Vagina (tissue), 2 donors: ENCODE measurements around the gene FNDC11. TPM values are rescaled to one million over a fixed set of nuclear protein-coding genes. Genes with fewer than 3 reads are reported as not detected.

ENCODE experiments used
- DNase-seq, 2 donors: peaks; one replicate each; pipeline ENCODE4 v3.0.0-alpha.2; 2017; ENCODE audit errors: extremely low spot score in 2 of 2
- H3K27ac ChIP-seq: fragments of 200-600 bp; sonication (generic); one replicate; pipeline ENCODE4 v1.5.1; 2019
- H3K27me3 ChIP-seq: fragments of 200-600 bp; sonication (generic); one replicate; pipeline ENCODE4 v1.5.1; 2019
- H3K36me3 ChIP-seq, 2 donors: fragments of 200-600 bp; sonication (generic); one replicate each; pipeline ENCODE4 v1.5.1; 2017 to 2019
- H3K4me1 ChIP-seq: fragments of 200-600 bp; sonication (generic); one replicate; pipeline ENCODE4 v1.5.1; 2019
- H3K4me3 ChIP-seq, 2 donors: fragments of 200-600 bp; sonication (generic); 1 replicate in 1 of 2; 2 replicates in 1 of 2; pipeline ENCODE4 v1.5.1; 2016 to 2019
- H3K9me3 ChIP-seq: fragments of 200-600 bp; sonication (generic); one replicate; pipeline ENCODE4 v1.5.1; 2019
- POLR2A ChIP-seq, 2 donors: fragments of 450-650 bp; IDR thresholded peaks; one replicate each; pipeline ENCODE4 v1.6.1; 2017; ENCODE audit warnings: antibody characterized with exemption in 2 of 2, mild to moderate bottlenecking in 2 of 2, moderate library complexity in 2 of 2
- POLR2AphosphoS5 ChIP-seq, 2 donors: sonication (generic); formaldehyde crosslinking; IDR thresholded peaks; one replicate each; pipeline ENCODE4 v1.9.0; 2017; ENCODE audit warnings: antibody characterized with exemption in 2 of 2, mild to moderate bottlenecking in 2 of 2, low read depth in 1 of 2; ENCODE audit not compliant: insufficient read depth in 1 of 2
- intact Hi-C: fragments of 100-400 bp; cut with DNase I; formaldehyde crosslinking; loops from one replicate; pipeline ENCODE4 v1.15.1; 2023
- total RNA-seq: library from RNA; depleted of rRNA; stranded (reverse); fragments of >200 nt; gene quantifications from one replicate; pipeline ENCODE4 v1.2.3, GENCODE V29; 2016
- TF ChIP-seq, protein P1 (sequence below), 3 experiments: fragments of 450-650 bp in 2 of 3; fragments of 200-600 bp in 1 of 3; sonication (generic) in 1 of 3; IDR thresholded peaks; one replicate each; pipeline ENCODE4 v1.5.1; 2017 to 2019; ENCODE audit warnings: antibody characterized with exemption in 3 of 3, mild to moderate bottlenecking in 2 of 3, moderate library complexity in 2 of 3

Gene FNDC11
- total RNA-seq, 1 donor from 2014 or later, result not detected

DNA sequence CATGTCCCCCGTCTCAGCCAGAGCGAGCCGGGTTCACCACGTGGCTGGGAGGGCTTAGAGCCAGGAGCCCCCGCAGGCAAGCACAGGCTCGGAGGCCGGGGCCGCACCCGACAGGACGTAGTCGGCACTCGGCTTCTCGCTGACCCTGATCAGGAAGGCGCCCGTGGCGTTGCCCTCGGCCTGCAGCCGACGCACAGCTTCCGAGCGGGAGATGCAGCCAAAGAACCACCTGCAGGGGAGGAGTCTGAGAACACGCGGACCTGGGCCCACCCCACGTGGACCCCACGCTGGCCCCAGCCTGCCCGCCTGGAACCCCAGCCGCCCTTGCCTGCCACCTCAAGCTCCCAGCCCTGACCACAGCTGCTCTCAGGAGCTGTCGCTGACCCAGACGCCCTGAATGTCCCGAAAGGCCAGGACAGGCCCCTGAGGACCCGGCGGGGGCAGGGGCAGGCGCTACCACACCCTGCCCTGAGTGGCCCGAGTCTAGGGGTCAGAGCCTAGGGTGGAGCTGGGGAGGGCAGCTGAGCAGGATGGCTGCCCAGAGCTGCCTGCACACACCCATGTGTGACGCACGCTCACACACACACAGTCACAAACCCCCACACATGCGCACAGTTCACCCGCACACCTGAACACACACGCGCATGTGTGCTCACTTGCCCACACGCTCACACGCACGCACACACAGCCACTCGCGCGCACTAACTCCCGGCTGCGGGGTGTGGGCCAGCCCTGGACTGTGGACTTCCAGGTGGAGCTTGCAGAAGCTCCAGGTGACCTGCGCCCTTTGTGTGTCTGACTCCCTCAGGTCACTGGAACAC is 18.9 kb upstream of the FNDC11 start:
- intact Hi-C loops, result no loop called here
- DNase-seq, result no peak
- H3K36me3 ChIP-seq, result no peaks in the 10 kb centered on the region
- H3K4me1 ChIP-seq, result peaks cover 47% of the 10 kb centered on the region
- no peaks in the 10 kb centered on the region for H3K9me3 ChIP-seq
- TF ChIP-seq, protein P1, sequence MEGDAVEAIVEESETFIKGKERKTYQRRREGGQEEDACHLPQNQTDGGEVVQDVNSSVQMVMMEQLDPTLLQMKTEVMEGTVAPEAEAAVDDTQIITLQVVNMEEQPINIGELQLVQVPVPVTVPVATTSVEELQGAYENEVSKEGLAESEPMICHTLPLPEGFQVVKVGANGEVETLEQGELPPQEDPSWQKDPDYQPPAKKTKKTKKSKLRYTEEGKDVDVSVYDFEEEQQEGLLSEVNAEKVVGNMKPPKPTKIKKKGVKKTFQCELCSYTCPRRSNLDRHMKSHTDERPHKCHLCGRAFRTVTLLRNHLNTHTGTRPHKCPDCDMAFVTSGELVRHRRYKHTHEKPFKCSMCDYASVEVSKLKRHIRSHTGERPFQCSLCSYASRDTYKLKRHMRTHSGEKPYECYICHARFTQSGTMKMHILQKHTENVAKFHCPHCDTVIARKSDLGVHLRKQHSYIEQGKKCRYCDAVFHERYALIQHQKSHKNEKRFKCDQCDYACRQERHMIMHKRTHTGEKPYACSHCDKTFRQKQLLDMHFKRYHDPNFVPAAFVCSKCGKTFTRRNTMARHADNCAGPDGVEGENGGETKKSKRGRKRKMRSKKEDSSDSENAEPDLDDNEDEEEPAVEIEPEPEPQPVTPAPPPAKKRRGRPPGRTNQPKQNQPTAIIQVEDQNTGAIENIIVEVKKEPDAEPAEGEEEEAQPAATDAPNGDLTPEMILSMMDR (IDR thresholded peaks at IDR 0.05), result no peak
- peak in 1 of 2 donors; percentile 49 for TF ChIP-seq POLR2AphosphoS5 (IDR thresholded peaks at IDR 0.05; ENCODE audit: insufficient read depth in 1 of 2, low read depth in 1 of 2)
- no peak for TF ChIP-seq POLR2A (IDR thresholded peaks at IDR 0.05)
- peak overlapping the region; percentile 26 for H3K27ac ChIP-seq
- no peaks in the 10 kb centered on the region for H3K27me3 ChIP-seq
- peak overlapping the region in 1 of 2 donors; percentile 12 for H3K4me3 ChIP-seq

DNA sequence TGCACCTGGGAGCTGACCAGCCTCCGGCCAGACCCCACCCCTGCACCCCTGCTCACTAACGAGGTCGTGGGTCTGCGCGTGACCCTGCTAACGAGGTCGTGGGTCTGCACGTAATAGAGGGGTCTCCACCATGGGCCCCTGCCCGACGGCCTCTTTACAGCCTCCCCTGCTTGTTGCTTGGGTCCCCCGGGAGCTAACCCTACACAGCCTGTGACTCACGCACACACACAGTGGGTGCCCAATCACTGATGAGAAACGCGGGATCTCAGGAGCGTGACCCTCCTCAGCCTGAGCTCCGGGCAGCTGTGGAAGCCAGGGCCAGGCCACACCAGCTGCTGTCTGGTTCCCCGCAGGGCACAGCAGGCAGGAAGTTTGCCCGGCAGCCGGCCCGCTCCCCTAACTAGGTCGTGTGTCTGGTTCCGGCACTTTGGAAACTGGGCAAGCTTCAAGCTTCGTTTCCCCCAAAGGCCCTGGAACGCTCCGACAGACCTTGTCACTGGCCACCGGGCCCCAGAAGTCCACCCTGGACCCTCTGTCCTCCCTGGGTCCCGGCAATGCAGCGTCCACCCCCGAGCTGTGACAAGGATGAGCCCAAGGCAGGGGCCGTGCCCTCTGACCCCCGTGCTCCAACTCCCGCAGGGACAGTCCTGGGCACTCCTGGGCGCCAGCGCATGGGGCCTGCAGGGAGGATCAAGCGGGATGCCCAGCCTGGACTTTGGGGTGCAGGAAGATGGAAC is 17.6 kb upstream of the FNDC11 start:
- intact Hi-C loops, result loop anchor here (2.0 kb wide), 1 partner anchor 438 kb away; no protein-coding TSS in a partner anchor
- H3K27me3 ChIP-seq, result no peaks in the 10 kb centered on the region

DNA sequence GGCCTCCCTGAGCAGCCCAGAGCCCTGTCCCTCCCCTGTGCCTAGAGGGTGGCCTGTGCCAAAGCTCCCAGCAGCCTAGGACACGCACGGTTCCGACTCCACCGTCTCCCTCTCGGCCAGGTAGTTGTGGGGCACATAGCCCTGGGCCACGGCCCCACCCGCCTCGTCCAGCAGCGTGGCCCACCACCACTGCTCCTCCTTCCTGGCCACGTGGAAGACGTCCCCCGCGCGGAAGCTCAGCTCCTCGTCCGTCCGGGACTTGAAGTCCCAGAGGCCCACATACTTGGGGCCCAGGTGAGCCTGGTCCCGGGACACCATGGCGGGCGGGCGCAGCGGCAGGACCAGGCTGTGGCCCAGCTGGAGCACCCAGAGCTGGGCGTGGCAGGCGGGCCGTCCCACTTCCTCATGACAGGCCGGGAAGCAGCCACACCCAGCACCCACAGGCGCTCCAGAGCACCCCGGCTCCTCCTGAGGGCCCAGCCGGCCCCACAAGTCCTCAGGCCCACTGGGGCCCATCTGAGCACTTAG is 16.9 kb upstream of the FNDC11 start, which contains the start of gene PTK6:
TSS of gene PTK6 (minus strand) at position 380 of the 528 bp plus-strand sequence. CDS start at position 318, 62 bp downstream.
- Histone ChIP-seq H3K27ac (peak within 1 kb of the TSS; percentile 65), H3K27me3 (no peaks in the 10 kb centered on the region), H3K9me3 (no peaks in the 10 kb centered on the region), H3K4me1 (peaks cover 47% of the 10 kb centered on the region), H3K4me3 (peak within 1 kb of the TSS; percentile 28 to 42), H3K36me3 (no peaks in the 10 kb centered on the region)
- TF ChIP-seq POLR2AphosphoS5 (IDR thresholded peaks at IDR 0.05; ENCODE audit: insufficient read depth in 1 of 2, low read depth in 1 of 2) (no peak), POLR2A (IDR thresholded peaks at IDR 0.05) (no peak)
- TF ChIP-seq, protein P1 (IDR thresholded peaks at IDR 0.05), result no peak
- intact Hi-C loops, result loop anchor here (2.0 kb wide), 1 partner anchor 438 kb away; no protein-coding TSS in a partner anchor
- DNase-seq, result no peak

More for the DNA sequence above, 17.6 kb upstream of the FNDC11 start:
- peak overlapping the region; percentile 28 to 42 for H3K4me3 ChIP-seq
- H3K36me3 ChIP-seq, result no peaks in the 10 kb centered on the region
- no peaks in the 10 kb centered on the region for H3K9me3 ChIP-seq
- TF ChIP-seq POLR2A (IDR thresholded peaks at IDR 0.05) (no peak), POLR2AphosphoS5 (IDR thresholded peaks at IDR 0.05; ENCODE audit: insufficient read depth in 1 of 2, low read depth in 1 of 2) (no peak)
- TF ChIP-seq, protein P1 (IDR thresholded peaks at IDR 0.05), result no peak
- peak overlapping the region; percentile 65 for H3K27ac ChIP-seq
- peaks cover 47% of the 10 kb centered on the region for H3K4me1 ChIP-seq
- no peak for DNase-seq

DNA sequence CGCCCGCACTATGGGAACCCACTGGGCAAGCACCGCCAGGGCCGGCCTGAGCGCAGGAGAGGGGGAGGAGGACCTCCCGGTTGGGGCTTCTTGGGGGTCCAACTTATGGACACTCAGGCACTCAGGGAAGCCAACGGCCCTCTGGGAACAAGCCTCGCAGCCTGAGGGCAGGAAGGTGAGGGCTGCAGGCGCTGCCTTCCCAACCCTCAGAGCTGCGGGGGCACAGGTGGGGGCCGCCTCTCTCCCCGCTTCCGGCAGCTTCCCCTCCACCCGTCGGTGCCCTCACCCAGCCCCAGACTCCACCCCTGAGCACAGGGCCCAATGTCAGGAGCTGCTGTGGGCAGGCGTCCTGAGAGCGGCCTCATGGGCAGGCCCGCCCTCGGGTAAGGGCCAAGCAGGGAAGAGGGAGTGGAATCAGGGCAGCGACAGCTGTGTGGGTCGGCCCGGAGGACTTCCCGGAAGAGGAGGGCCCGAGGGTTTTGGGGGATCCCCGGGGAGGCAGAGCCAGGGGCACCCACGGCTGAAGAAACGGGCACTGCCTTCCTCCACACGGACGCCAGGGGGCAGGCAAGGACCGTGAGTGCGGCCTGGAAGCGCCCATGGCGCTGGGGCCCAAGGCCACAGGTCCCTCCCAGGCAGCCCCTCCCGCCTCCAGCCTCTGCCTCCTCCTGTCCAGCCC is 16.3 kb upstream of the FNDC11 start:
- TF ChIP-seq POLR2AphosphoS5 (IDR thresholded peaks at IDR 0.05; ENCODE audit: insufficient read depth in 1 of 2, low read depth in 1 of 2) (peak; percentile 41 to 69), POLR2A (IDR thresholded peaks at IDR 0.05) (no peak)
- TF ChIP-seq, protein P1 (IDR thresholded peaks at IDR 0.05), result peak; percentile 82 to 99 (median 96)
- intact Hi-C loops, result loop anchor here (2.0 kb wide), 1 partner anchor 437 kb away; no protein-coding TSS in a partner anchor
- peak overlapping the region; percentile 65 for H3K27ac ChIP-seq
- no peak for DNase-seq
- H3K27me3 ChIP-seq, result no peaks in the 10 kb centered on the region
- H3K4me1 ChIP-seq, result peaks cover 47% of the 10 kb centered on the region
- H3K36me3 ChIP-seq, result no peaks in the 10 kb centered on the region
- no peaks in the 10 kb centered on the region for H3K9me3 ChIP-seq
- H3K4me3 ChIP-seq, result peak overlapping the region; percentile 28 to 42
